ENCODE measurements around the gene MOB3A.
A peak's percentile ranks its signal among the peaks of the same experiment; 100 is the strongest.

Gene MOB3A

GRCh38 chr19:2111425-2111824 is 15.3 kb upstream of the MOB3A start:
- Histone ChIP-seq H3K9me3 (ENCODE audit: control insufficient read depth, insufficient read depth, low read depth, low read length) (no peaks in the 10 kb centered on the region), H3K4me1 (ENCODE audit: control insufficient read depth, insufficient read depth, low read length) (no peaks in the 10 kb centered on the region), H3K4me3 (ENCODE audit: low read depth, low read length) (no peak overlapping the region), H3K36me3 (ENCODE audit: control insufficient read depth in 2 of 2, insufficient read depth in 1 of 2, low read length in 2 of 2) (peaks cover 8 to 99% of the 10 kb centered on the region in 2 experiments), H3K27ac (ENCODE audit: extremely low read depth, low read depth, low read length) (no peak overlapping the region)
- ChIA-PET POLR2A (interaction anchor here (0.7 kb wide), 1 partner anchor 105 kb away, joined by 3 read pairs; no protein-coding TSS in a partner anchor), CTCF (no interaction called here)
- TF ChIP-seq ZNF223 (tag by site-specific recombination; IDR thresholded peaks at IDR 0.05), result no peak

DNA sequence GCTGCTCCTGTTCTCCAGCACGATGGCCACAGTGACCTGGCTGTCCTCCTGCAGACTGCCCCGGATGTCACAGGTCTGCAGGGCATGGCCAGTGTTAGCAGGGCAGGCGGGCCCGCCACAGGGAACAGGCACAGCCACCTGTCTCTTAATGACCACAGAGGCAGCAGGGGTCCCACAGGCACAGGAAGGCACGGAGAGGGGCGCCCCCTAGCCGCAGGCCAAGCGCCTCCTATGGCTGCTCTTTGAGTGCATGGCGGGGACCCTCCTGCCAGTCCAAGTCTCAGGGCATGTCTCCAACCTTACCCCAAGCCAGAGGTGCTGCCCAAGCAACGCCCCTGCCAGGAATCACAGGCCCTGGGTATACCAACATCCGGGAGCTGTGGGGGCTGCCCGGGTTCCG is 14.7 kb upstream of the MOB3A start:
- TF ChIP-seq ZNF692 (tag by site-specific recombination; IDR thresholded peaks at IDR 0.05) (peak; percentile 65; the same call in 1 of the 2 replicates), ZNF600 (tag by site-specific recombination; IDR thresholded peaks at IDR 0.05) (no peak), ZNF335 (tag by site-specific recombination; conservative IDR thresholded peaks at IDR 0.05) (no peak)
- Histone ChIP-seq H3K27ac (ENCODE audit: extremely low read depth, low read depth, low read length) (no peak overlapping the region), H3K9me3 (ENCODE audit: control insufficient read depth, insufficient read depth, low read depth, low read length) (no peaks in the 10 kb centered on the region), H3K4me1 (ENCODE audit: control insufficient read depth, insufficient read depth, low read length) (no peaks in the 10 kb centered on the region), H3K4me3 (ENCODE audit: low read depth, low read length) (no peak overlapping the region), H3K36me3 (ENCODE audit: control insufficient read depth in 2 of 2, insufficient read depth in 1 of 2, low read length in 2 of 2) (peaks cover 14 to 99% of the 10 kb centered on the region in 2 experiments)
- ChIA-PET CTCF (interaction anchor here (1.0 kb wide), 1 partner anchor 180 kb away, joined by 3 read pairs; no protein-coding TSS in a partner anchor), POLR2A (interaction anchor here (0.7 kb wide), 1 partner anchor 105 kb away, joined by 3 read pairs; no protein-coding TSS in a partner anchor)

DNA sequence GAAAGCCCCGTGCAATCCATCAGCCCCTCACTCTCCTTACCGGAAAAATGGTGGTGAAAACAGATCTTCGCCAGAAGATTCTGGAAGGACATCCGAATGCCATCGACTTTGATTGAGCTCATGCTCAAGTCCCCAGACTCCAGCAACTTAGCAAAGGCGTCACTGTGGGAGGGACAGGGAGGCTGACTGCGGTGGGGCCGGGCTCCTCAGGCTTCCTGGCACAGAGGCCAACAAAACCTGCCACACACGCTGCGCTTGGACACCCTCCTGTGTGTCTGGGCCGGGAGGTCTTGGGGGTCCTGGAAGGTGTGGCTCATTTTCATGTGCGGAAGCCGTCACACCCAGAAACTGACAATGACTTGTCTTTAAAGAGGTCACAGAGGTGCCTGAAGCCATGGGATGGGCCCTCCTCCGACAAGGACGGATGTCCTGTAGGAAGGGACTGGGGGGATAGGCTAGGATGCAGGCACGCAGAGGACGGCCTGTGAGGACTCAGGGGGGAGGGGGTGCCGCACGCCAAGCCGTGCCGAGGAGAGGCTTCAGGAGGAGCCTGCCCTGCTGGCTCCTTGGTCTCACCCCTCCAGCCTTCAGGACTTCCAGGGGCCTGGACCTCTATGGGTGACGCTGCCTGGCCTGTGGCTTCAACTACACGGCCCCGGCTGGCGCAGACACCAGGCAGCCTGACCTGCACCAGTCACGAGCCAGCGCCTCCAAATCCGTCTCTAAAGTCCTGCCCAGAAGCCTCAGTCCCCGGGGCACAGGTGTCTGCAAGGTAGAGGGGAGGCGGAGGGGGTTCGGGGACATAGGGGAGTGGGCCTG is 13.1 kb upstream of the MOB3A start:
- POLR2A ChIA-PET, result interaction anchor here (0.6 kb wide), 1 partner anchor 265 kb away, joined by 8 read pairs; no protein-coding TSS in a partner anchor
- CTCF ChIA-PET, result no interaction called here
- H3K9me3 ChIP-seq (ENCODE audit: control insufficient read depth, insufficient read depth, low read depth, low read length), result no peaks in the 10 kb centered on the region
- H3K4me1 ChIP-seq (ENCODE audit: control insufficient read depth, insufficient read depth, low read length), result no peaks in the 10 kb centered on the region
- no peak overlapping the region for H3K4me3 ChIP-seq (ENCODE audit: low read depth, low read length)
- TF ChIP-seq PBX3 (CRISPR knock-in tag; IDR thresholded peaks at IDR 0.05) (no peak), ZEB2 (tag by site-specific recombination; IDR thresholded peaks at IDR 0.05) (no peak), FEZF1 (tag by site-specific recombination; IDR thresholded peaks at IDR 0.05) (no peak), ZNF175 (tag by site-specific recombination; IDR thresholded peaks at IDR 0.05) (no peak), ZSCAN5A (tag by site-specific recombination; IDR thresholded peaks at IDR 0.05) (no peak), ZNF514 (tag by site-specific recombination; IDR thresholded peaks at IDR 0.05) (no peak), ZNF37A (tag by site-specific recombination; IDR thresholded peaks at IDR 0.05) (no peak), ZNF747 (tag by site-specific recombination; IDR thresholded peaks at IDR 0.05) (no peak), KLF9 (tag by site-specific recombination; IDR thresholded peaks at IDR 0.05; ENCODE audit: low read depth) (no peak), ZNF138 (tag by site-specific recombination; IDR thresholded peaks at IDR 0.05; ENCODE audit: borderline replicate concordance) (no peak), ZNF701 (tag by site-specific recombination; IDR thresholded peaks at IDR 0.05) (no peak), ZBTB20 (tag by site-specific recombination; IDR thresholded peaks at IDR 0.05) (no peak), ZNF223 (tag by site-specific recombination; IDR thresholded peaks at IDR 0.05) (no peak), SCRT2 (tag by site-specific recombination; IDR thresholded peaks at IDR 0.05) (no peak), ZNF169 (tag by site-specific recombination; IDR thresholded peaks at IDR 0.05) (no peak)
- TF ChIP-seq, protein P1, sequence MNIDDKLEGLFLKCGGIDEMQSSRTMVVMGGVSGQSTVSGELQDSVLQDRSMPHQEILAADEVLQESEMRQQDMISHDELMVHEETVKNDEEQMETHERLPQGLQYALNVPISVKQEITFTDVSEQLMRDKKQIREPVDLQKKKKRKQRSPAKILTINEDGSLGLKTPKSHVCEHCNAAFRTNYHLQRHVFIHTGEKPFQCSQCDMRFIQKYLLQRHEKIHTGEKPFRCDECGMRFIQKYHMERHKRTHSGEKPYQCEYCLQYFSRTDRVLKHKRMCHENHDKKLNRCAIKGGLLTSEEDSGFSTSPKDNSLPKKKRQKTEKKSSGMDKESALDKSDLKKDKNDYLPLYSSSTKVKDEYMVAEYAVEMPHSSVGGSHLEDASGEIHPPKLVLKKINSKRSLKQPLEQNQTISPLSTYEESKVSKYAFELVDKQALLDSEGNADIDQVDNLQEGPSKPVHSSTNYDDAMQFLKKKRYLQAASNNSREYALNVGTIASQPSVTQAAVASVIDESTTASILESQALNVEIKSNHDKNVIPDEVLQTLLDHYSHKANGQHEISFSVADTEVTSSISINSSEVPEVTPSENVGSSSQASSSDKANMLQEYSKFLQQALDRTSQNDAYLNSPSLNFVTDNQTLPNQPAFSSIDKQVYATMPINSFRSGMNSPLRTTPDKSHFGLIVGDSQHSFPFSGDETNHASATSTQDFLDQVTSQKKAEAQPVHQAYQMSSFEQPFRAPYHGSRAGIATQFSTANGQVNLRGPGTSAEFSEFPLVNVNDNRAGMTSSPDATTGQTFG (tag by site-specific recombination; IDR thresholded peaks at IDR 0.05; ENCODE audit: borderline replicate concordance), result no peak
- TF ChIP-seq, protein P2, sequence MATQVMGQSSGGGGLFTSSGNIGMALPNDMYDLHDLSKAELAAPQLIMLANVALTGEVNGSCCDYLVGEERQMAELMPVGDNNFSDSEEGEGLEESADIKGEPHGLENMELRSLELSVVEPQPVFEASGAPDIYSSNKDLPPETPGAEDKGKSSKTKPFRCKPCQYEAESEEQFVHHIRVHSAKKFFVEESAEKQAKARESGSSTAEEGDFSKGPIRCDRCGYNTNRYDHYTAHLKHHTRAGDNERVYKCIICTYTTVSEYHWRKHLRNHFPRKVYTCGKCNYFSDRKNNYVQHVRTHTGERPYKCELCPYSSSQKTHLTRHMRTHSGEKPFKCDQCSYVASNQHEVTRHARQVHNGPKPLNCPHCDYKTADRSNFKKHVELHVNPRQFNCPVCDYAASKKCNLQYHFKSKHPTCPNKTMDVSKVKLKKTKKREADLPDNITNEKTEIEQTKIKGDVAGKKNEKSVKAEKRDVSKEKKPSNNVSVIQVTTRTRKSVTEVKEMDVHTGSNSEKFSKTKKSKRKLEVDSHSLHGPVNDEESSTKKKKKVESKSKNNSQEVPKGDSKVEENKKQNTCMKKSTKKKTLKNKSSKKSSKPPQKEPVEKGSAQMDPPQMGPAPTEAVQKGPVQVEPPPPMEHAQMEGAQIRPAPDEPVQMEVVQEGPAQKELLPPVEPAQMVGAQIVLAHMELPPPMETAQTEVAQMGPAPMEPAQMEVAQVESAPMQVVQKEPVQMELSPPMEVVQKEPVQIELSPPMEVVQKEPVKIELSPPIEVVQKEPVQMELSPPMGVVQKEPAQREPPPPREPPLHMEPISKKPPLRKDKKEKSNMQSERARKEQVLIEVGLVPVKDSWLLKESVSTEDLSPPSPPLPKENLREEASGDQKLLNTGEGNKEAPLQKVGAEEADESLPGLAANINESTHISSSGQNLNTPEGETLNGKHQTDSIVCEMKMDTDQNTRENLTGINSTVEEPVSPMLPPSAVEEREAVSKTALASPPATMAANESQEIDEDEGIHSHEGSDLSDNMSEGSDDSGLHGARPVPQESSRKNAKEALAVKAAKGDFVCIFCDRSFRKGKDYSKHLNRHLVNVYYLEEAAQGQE (tag by site-specific recombination; IDR thresholded peaks at IDR 0.05), result no peak
- H3K36me3 ChIP-seq (ENCODE audit: control insufficient read depth in 2 of 2, insufficient read depth in 1 of 2, low read length in 2 of 2), result peaks cover 20 to 98% of the 10 kb centered on the region in 2 experiments
- no peak overlapping the region for H3K27ac ChIP-seq (ENCODE audit: extremely low read depth, low read depth, low read length)

All from HEK293 (cell line).